GM23338 (cell line): Measurements from ENCODE around the gene OLA1. TPM values are rescaled to one million over a fixed set of nuclear protein-coding genes. Genes with fewer than 3 reads are reported as not detected.

ENCODE experiments used
- ATAC-seq: fragments of 200-7000 bp; cut with Tn5 transposase; 3 replicates; pipeline ENCODE4 v1.9.1; 2020
- DNase-seq: peaks from one replicate; pipeline ENCODE4 v3.0.0-alpha.2; 2015; ENCODE audit warnings: low spot score
- H2AFZ ChIP-seq: fragments of 200-600 bp; sonication (generic); 2 replicates; pipeline ENCODE4 v1.8.0; 2016; ENCODE audit warnings: antibody characterized with exemption, mild to moderate bottlenecking, moderate library complexity
- H3F3A ChIP-seq: fragments of 200-600 bp; sonication (generic); replicated peaks from 2 replicates; pipeline ENCODE4 v1.8.0; 2017; ENCODE audit warnings: antibody characterized with exemption, mixed run types, low read depth
- H3K27ac ChIP-seq: fragments of 200-600 bp; sonication (generic); 2 replicates; pipeline ENCODE4 v1.6.1; 2016; ENCODE audit warnings: low read depth
- H3K27me3 ChIP-seq: fragments of 200-600 bp; sonication (generic); 2 replicates; pipeline ENCODE4 v1.8.0; 2016; ENCODE audit warnings: mild to moderate bottlenecking, mixed run types, moderate library complexity; ENCODE audit not compliant: insufficient read depth
- H3K36me3 ChIP-seq: fragments of 200-600 bp; sonication (generic); 2 replicates; pipeline ENCODE4 v1.8.0; 2016; ENCODE audit warnings: mild to moderate bottlenecking; ENCODE audit not compliant: insufficient read depth
- H3K4me1 ChIP-seq: fragments of 200-600 bp; sonication (generic); 2 replicates; pipeline ENCODE4 v1.8.0; 2016; ENCODE audit warnings: mild to moderate bottlenecking, moderate library complexity; ENCODE audit not compliant: insufficient read depth
- H3K4me2 ChIP-seq: fragments of 200-600 bp; sonication (generic); 2 replicates; pipeline ENCODE4 v1.7.1; 2017; ENCODE audit warnings: mixed run types
- H3K4me3 ChIP-seq: fragments of 200-600 bp; sonication (generic); 2 replicates; pipeline ENCODE4 v1.6.1; 2016; ENCODE audit warnings: mixed run types
- H3K79me2 ChIP-seq: fragments of 200-600 bp; sonication (generic); replicated peaks from 2 replicates; pipeline ENCODE4 v1.8.0; 2017; ENCODE audit warnings: mild to moderate bottlenecking; ENCODE audit not compliant: insufficient read depth
- H3K9me2 ChIP-seq: fragments of 200-600 bp; sonication (generic); 2 replicates; pipeline ENCODE4 v1.8.0; 2017; ENCODE audit not compliant: insufficient read depth
- H4K20me1 ChIP-seq: fragments of 200-600 bp; sonication (generic); replicated peaks from 2 replicates; pipeline ENCODE4 v1.8.0; 2017; ENCODE audit warnings: mild to moderate bottlenecking; ENCODE audit not compliant: insufficient read depth
- H3K27ac Mint-ChIP-seq: 2 replicates; pipeline ENCODE4 v1.8.0; 2020; ENCODE audit warnings: inconsistent platforms, mild to moderate bottlenecking, moderate library complexity, mixed read lengths
- H3K27me3 Mint-ChIP-seq: 3 replicates; pipeline ENCODE4 v1.8.0; 2022; ENCODE audit warnings: low read depth, mild to moderate bottlenecking, moderate library complexity, mixed read lengths, inconsistent platforms; ENCODE audit not compliant: insufficient read depth, poor library complexity
- H3K36me3 Mint-ChIP-seq: 3 replicates; pipeline ENCODE4 v1.8.0; 2021; ENCODE audit warnings: low read depth, mild to moderate bottlenecking, inconsistent platforms, moderate library complexity, mixed read lengths
- H3K4me1 Mint-ChIP-seq: 3 replicates; pipeline ENCODE4 v1.8.0; 2020; ENCODE audit warnings: mild to moderate bottlenecking, inconsistent platforms, mixed read lengths
- H3K4me3 Mint-ChIP-seq: 3 replicates; pipeline ENCODE4 v1.8.0; 2021; ENCODE audit warnings: moderate library complexity, mild to moderate bottlenecking, inconsistent platforms, mixed read lengths
- H3K9me3 Mint-ChIP-seq: 3 replicates; pipeline ENCODE4 v1.8.0; 2020; ENCODE audit warnings: moderate library complexity, mild to moderate bottlenecking, inconsistent platforms, mixed read lengths
- CREB1 ChIP-seq: fragments of 250-450 bp; sonication (Bioruptor Pico); IDR thresholded peaks from 2 replicates; pipeline ENCODE4 v1.5.0; 2020; ENCODE audit warnings: low read depth, mild to moderate bottlenecking, moderate library complexity
- EZH2 ChIP-seq: fragments of 200-600 bp; sonication (generic); IDR thresholded peaks from one replicate; pipeline ENCODE4 v1.8.0; 2017; ENCODE audit warnings: antibody characterized with exemption, mild to moderate bottlenecking, low read depth; ENCODE audit not compliant: unreplicated experiment
- EZH2phosphoT487 ChIP-seq: fragments of 200-600 bp; sonication (generic); IDR thresholded peaks from one replicate; pipeline ENCODE4 v1.8.1; 2018; ENCODE audit warnings: antibody characterized with exemption; ENCODE audit not compliant: unreplicated experiment
- JUNB ChIP-seq: IDR thresholded peaks from one replicate; pipeline ENCODE4 v1.6.1; 2016; ENCODE audit warnings: antibody characterized with exemption; ENCODE audit not compliant: unreplicated experiment
- NANOG ChIP-seq: IDR thresholded peaks from 2 replicates; pipeline ENCODE4 v1.6.1; 2016; ENCODE audit warnings: antibody characterized with exemption, borderline replicate concordance
- POLR2AphosphoS5 ChIP-seq: IDR thresholded peaks from 2 replicates; pipeline ENCODE4 v1.6.1; 2016; ENCODE audit warnings: antibody characterized with exemption, low read depth
- STAT1 ChIP-seq: IDR thresholded peaks from one replicate; pipeline ENCODE4 v1.6.1; 2016; ENCODE audit warnings: antibody characterized with exemption; ENCODE audit not compliant: unreplicated experiment
- ZNF331 ChIP-seq: fragments of 250-450 bp; sonication (Bioruptor Pico); IDR thresholded peaks from 2 replicates; pipeline ENCODE4 v1.5.0; 2020; ENCODE audit warnings: low read depth, mild to moderate bottlenecking, moderate library complexity
- polyA plus RNA-seq: library from polyadenylated mRNA; unstranded; fragments of >200 nt; fragmentation: Nextera tagmentation; extraction: Ambion mirVana; gene quantifications from 2 replicates; pipeline ENCODE4 v1.2.1, GENCODE V29; 2016
- total RNA-seq: library from RNA; depleted of rRNA; stranded (reverse); fragments of >200 nt; shearing (Covaris generic); gene quantifications from 2 replicates; pipeline ENCODE4 v1.2.3, GENCODE V29; 2014
- TF ChIP-seq, protein P1 (sequence below): IDR thresholded peaks from 2 replicates; pipeline ENCODE4 v1.6.1; 2016; ENCODE audit warnings: antibody characterized with exemption
- TF ChIP-seq, protein P2 (sequence below): fragments of 250-450 bp; sonication (Bioruptor Pico); IDR thresholded peaks from 2 replicates; pipeline ENCODE4 v1.5.0; 2020; ENCODE audit warnings: mild to moderate bottlenecking, moderate library complexity
- TF ChIP-seq, protein P3 (sequence below), 2 experiments: fragments of 200-600 bp in 1 of 2; sonication (generic) in 1 of 2; conservative IDR thresholded peaks; 2 replicates each; pipeline versions ENCODE4 v1.5.1 to v1.6.1; 2016 to 2017; ENCODE audit warnings: antibody characterized with exemption in 2 of 2, low read depth in 2 of 2, mild to moderate bottlenecking in 2 of 2, moderate library complexity in 1 of 2
- TF ChIP-seq, protein P4 (sequence below): IDR thresholded peaks from one replicate; pipeline ENCODE4 v1.6.1; 2018; ENCODE audit warnings: antibody characterized with exemption; ENCODE audit not compliant: unreplicated experiment

Gene OLA1
- total and polyA plus RNA-seq, 2 experiments from 2014 or later, result 104 to 242 TPM

DNA sequence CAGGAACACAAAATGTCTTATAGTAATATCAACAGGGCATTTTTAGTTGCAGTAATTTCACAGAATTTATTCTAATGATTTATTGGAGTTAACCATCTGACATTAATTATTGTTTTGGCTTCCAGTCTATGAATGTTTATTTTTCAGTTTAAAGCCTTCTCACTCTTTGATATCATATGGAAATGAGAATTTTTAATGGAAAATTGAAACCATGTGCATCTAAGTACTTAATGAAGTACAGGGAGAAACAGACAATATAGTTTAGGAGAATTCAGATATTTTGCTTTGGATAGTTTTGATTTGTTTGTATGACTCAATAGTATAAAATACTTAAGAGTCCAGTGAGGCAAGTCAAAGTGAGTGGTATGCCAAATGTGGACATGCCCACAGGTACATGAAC lies 126.1 kb downstream of the OLA1 start (continued):
- TF ChIP-seq, protein P1, sequence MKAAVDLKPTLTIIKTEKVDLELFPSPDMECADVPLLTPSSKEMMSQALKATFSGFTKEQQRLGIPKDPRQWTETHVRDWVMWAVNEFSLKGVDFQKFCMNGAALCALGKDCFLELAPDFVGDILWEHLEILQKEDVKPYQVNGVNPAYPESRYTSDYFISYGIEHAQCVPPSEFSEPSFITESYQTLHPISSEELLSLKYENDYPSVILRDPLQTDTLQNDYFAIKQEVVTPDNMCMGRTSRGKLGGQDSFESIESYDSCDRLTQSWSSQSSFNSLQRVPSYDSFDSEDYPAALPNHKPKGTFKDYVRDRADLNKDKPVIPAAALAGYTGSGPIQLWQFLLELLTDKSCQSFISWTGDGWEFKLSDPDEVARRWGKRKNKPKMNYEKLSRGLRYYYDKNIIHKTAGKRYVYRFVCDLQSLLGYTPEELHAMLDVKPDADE, result no peak
- TF ChIP-seq EZH2 (no peak), EZH2phosphoT487 (no peak), POLR2AphosphoS5 (no peak), JUNB (no peak), STAT1 (no peak)
- TF ChIP-seq, protein P2, sequence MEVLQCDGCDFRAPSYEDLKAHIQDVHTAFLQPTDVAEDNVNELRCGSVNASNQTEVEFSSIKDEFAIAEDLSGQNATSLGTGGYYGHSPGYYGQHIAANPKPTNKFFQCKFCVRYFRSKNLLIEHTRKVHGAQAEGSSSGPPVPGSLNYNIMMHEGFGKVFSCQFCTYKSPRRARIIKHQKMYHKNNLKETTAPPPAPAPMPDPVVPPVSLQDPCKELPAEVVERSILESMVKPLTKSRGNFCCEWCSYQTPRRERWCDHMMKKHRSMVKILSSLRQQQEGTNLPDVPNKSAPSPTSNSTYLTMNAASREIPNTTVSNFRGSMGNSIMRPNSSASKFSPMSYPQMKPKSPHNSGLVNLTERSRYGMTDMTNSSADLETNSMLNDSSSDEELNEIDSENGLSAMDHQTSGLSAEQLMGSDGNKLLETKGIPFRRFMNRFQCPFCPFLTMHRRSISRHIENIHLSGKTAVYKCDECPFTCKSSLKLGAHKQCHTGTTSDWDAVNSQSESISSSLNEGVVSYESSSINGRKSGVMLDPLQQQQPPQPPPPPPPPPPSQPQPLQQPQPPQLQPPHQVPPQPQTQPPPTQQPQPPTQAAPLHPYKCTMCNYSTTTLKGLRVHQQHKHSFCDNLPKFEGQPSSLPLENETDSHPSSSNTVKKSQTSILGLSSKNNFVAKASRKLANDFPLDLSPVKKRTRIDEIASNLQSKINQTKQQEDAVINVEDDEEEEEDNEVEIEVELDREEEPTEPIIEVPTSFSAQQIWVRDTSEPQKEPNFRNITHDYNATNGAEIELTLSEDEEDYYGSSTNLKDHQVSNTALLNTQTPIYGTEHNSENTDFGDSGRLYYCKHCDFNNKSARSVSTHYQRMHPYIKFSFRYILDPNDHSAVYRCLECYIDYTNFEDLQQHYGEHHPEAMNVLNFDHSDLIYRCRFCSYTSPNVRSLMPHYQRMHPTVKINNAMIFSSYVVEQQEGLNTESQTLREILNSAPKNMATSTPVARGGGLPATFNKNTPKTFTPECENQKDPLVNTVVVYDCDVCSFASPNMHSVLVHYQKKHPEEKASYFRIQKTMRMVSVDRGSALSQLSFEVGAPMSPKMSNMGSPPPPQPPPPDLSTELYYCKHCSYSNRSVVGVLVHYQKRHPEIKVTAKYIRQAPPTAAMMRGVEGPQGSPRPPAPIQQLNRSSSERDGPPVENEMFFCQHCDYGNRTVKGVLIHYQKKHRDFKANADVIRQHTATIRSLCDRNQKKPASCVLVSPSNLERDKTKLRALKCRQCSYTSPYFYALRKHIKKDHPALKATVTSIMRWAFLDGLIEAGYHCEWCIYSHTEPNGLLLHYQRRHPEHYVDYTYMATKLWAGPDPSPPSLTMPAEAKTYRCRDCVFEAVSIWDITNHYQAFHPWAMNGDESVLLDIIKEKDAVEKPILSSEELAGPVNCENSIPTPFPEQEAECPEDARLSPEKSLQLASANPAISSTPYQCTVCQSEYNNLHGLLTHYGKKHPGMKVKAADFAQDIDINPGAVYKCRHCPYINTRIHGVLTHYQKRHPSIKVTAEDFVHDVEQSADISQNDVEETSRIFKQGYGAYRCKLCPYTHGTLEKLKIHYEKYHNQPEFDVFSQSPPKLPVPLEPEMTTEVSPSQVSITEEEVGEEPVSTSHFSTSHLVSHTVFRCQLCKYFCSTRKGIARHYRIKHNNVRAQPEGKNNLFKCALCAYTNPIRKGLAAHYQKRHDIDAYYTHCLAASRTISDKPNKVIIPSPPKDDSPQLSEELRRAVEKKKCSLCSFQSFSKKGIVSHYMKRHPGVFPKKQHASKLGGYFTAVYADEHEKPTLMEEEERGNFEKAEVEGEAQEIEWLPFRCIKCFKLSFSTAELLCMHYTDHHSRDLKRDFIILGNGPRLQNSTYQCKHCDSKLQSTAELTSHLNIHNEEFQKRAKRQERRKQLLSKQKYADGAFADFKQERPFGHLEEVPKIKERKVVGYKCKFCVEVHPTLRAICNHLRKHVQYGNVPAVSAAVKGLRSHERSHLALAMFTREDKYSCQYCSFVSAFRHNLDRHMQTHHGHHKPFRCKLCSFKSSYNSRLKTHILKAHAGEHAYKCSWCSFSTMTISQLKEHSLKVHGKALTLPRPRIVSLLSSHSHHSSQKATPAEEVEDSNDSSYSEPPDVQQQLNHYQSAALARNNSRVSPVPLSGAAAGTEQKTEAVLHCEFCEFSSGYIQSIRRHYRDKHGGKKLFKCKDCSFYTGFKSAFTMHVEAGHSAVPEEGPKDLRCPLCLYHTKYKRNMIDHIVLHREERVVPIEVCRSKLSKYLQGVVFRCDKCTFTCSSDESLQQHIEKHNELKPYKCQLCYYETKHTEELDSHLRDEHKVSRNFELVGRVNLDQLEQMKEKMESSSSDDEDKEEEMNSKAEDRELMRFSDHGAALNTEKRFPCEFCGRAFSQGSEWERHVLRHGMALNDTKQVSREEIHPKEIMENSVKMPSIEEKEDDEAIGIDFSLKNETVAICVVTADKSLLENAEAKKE (CRISPR knock-in tag), result no peak

DNA sequence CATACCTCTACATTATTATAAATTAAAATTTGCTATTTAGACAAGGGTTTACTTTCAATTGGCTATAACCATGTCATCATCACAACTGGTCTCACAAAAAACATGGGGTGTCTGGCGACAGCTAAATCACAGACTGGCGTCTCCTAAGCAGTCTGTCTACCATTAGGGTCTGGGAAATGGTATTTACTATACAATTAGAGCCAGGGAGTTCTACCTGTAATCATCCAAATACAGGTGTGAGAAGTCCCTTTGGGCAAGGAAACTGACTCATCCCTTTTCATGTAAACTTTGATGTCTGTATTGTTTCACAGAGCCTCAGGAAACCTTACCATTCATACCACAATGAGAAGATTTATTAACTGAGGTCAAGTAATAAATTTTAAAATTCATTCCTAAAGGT lies 126.7 kb downstream of the OLA1 start:
- DNase-seq (peak; percentile 22), ATAC-seq (no peak; the same call in 2 of the 3 replicates)
- Histone ChIP-seq H3K27me3 (no peaks in the 10 kb centered on the region), H3K9me2 (no peaks in the 10 kb centered on the region), H3K4me2 (peak overlapping the region; percentile 43), H2AFZ (no peak overlapping the region), H3F3A (peaks cover 7% of the 10 kb centered on the region), H3K4me3 (no peak overlapping the region), H3K4me1 (peaks cover 93% of the 10 kb centered on the region), H4K20me1 (no peaks in the 10 kb centered on the region), H3K79me2 (peaks cover 8% of the 10 kb centered on the region; the same call in 1 of the 2 replicates), H3K36me3 (no peaks in the 10 kb centered on the region), H3K27ac (no peak overlapping the region)
- Mint-ChIP-seq H3K9me3 (no peaks in the 10 kb centered on the region), H3K27me3 (no peaks in the 10 kb centered on the region), H3K4me3 (no peak overlapping the region), H3K4me1 (peaks cover 75% of the 10 kb centered on the region), H3K36me3 (no peaks in the 10 kb centered on the region), H3K27ac (peak overlapping the region; percentile 83)
- TF ChIP-seq, protein P3, sequence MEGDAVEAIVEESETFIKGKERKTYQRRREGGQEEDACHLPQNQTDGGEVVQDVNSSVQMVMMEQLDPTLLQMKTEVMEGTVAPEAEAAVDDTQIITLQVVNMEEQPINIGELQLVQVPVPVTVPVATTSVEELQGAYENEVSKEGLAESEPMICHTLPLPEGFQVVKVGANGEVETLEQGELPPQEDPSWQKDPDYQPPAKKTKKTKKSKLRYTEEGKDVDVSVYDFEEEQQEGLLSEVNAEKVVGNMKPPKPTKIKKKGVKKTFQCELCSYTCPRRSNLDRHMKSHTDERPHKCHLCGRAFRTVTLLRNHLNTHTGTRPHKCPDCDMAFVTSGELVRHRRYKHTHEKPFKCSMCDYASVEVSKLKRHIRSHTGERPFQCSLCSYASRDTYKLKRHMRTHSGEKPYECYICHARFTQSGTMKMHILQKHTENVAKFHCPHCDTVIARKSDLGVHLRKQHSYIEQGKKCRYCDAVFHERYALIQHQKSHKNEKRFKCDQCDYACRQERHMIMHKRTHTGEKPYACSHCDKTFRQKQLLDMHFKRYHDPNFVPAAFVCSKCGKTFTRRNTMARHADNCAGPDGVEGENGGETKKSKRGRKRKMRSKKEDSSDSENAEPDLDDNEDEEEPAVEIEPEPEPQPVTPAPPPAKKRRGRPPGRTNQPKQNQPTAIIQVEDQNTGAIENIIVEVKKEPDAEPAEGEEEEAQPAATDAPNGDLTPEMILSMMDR (conservative IDR thresholded peaks at IDR 0.05; ENCODE audit: low read depth in 2 of 2), result no peak
- TF ChIP-seq NANOG (no peak), POLR2AphosphoS5 (no peak), STAT1 (no peak), CREB1 (CRISPR knock-in tag) (no peak), ZNF331 (no peak)
- TF ChIP-seq, protein P1, result no peak
- TF ChIP-seq, protein P4, sequence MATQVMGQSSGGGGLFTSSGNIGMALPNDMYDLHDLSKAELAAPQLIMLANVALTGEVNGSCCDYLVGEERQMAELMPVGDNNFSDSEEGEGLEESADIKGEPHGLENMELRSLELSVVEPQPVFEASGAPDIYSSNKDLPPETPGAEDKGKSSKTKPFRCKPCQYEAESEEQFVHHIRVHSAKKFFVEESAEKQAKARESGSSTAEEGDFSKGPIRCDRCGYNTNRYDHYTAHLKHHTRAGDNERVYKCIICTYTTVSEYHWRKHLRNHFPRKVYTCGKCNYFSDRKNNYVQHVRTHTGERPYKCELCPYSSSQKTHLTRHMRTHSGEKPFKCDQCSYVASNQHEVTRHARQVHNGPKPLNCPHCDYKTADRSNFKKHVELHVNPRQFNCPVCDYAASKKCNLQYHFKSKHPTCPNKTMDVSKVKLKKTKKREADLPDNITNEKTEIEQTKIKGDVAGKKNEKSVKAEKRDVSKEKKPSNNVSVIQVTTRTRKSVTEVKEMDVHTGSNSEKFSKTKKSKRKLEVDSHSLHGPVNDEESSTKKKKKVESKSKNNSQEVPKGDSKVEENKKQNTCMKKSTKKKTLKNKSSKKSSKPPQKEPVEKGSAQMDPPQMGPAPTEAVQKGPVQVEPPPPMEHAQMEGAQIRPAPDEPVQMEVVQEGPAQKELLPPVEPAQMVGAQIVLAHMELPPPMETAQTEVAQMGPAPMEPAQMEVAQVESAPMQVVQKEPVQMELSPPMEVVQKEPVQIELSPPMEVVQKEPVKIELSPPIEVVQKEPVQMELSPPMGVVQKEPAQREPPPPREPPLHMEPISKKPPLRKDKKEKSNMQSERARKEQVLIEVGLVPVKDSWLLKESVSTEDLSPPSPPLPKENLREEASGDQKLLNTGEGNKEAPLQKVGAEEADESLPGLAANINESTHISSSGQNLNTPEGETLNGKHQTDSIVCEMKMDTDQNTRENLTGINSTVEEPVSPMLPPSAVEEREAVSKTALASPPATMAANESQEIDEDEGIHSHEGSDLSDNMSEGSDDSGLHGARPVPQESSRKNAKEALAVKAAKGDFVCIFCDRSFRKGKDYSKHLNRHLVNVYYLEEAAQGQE, result no peak
